D721Med (cell line): ENCODE data around the gene CIB2.

Experiments used
- DNase-seq: peaks from one replicate; pipeline ENCODE4 v3.0.0; 2011; ENCODE audit warnings: low spot score; ENCODE audit not compliant: insufficient read length
- FAIRE-seq: peaks from 2 replicates; lab custom pipeline; 2011; peaks lifted over from hg19 to GRCh38; lab: Jason Lieb, UNC
- TF ChIP-seq, protein P1 (sequence below): IDR thresholded peaks from 2 replicates; pipeline ENCODE4 v1.5.1; 2012; ENCODE audit warnings: mild to moderate bottlenecking, control low read depth; ENCODE audit not compliant: insufficient read depth; ENCODE audit errors: missing control alignments

CIB2 gene

DNA sequence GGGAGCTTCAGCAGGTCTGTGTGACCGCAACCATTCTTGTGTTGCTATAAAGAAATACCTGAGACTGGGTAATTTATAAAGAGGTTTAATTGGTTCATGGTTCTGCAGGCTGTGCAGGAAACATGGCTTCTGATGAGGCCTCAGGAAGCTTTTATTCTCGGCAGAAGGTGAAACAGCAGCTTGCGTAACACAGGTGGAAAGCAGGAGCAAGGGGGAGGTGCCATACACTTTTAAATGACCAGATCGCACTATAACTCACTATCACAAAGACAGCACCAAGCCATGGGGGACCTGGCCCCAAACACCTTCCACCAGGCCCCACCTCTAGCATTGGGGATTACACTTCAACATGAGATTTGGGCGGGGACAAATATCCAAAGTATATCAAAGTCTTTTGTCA, 8.3 kb upstream of the CIB2 start:
- TF ChIP-seq, protein P1, sequence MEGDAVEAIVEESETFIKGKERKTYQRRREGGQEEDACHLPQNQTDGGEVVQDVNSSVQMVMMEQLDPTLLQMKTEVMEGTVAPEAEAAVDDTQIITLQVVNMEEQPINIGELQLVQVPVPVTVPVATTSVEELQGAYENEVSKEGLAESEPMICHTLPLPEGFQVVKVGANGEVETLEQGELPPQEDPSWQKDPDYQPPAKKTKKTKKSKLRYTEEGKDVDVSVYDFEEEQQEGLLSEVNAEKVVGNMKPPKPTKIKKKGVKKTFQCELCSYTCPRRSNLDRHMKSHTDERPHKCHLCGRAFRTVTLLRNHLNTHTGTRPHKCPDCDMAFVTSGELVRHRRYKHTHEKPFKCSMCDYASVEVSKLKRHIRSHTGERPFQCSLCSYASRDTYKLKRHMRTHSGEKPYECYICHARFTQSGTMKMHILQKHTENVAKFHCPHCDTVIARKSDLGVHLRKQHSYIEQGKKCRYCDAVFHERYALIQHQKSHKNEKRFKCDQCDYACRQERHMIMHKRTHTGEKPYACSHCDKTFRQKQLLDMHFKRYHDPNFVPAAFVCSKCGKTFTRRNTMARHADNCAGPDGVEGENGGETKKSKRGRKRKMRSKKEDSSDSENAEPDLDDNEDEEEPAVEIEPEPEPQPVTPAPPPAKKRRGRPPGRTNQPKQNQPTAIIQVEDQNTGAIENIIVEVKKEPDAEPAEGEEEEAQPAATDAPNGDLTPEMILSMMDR: no peak
- FAIRE-seq: no peak
- no peak for DNase-seq

DNA sequence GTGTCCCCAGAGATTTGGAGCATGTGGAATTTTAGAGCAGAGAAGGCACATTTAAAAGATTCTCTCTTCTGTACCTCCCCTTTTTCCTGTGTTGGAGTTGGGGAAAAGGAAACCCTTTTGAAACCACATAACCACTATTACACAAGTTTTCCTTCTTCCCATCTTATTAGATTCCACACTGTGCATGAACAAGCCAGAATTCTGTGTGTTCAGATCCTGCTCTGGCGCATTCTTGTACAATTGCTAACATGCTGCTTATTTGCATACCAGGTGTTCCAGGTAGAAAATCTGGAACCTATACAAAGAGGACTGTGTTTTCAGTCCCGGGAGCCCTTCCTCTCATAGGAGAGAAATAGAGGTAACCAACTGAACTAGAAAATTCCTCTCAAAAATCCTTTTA, 2.6 kb upstream of the CIB2 start:
- FAIRE-seq (no peak), DNase-seq (no peak)
- TF ChIP-seq, protein P1: no peak

DNA sequence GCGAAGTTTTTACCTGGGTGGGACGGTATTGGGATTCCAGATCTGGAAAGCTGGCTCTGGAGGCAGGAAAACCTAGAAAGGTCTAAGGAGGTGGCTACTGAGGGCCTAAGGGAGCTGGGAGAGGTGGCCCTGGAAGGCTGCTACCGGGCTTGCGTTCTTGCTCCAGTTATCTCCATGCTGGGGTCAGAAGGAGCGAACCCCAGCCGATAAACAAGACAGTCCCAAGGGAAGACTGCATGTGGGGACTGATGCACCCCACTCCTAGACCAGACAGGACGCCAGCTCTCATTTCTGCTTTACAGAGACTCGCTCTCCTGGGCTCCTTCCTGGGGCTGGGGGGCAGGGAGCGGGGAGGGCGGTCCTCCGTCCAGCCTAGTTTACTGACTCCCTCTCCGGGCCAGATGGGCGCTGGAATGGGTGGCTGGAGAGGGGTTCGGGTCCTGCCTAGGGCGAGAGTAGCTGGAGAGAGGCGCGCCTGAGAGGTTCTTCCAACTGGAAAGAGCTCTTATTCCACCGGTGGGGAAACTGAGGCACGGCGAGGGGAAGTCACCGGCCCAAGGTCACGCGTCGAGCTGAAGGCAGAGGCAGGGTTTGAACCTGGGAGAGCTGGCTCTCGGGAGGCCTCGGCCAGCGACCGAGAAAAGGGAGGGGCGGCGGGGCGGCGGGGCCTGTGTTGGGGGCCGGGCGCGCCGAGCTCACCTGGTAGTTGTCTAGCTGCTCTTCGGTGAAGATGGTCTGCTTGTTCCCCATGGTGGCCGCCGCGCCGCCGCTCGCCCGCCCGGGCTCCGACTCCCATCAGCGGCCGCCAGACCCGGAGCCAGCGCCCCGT, 565 bp downstream of the CIB2 start:
- DNase-seq: no peak
- FAIRE-seq: no peak
- TF ChIP-seq, protein P1: no peak

DNA sequence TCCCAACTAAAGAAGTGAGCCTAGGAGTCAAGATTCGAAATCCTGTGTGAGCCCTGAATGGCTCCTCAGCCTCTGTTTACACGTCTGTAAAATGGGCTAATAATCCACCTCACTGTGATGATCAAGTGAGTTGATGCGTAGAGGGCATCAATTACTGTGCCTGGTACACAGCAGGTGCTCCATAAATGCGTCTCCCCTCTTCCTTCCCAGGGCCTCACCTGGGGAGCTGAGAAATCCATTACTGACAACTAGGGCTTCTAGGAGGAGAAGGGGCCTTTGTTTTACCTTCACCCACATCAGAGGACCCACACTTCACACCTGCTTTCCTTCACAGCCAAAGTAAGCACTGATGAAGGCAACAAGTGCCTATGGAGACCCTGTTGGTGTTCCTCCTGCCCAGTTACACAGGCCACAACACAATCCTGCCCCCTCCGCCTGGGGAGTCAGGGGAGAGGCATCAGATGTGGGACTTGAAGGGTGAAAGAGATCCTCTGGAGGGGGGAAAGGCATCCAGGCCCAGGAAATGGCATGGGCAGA, 1.4 kb downstream of the CIB2 start:
- no peak for DNase-seq
- no peak for FAIRE-seq

DNA sequence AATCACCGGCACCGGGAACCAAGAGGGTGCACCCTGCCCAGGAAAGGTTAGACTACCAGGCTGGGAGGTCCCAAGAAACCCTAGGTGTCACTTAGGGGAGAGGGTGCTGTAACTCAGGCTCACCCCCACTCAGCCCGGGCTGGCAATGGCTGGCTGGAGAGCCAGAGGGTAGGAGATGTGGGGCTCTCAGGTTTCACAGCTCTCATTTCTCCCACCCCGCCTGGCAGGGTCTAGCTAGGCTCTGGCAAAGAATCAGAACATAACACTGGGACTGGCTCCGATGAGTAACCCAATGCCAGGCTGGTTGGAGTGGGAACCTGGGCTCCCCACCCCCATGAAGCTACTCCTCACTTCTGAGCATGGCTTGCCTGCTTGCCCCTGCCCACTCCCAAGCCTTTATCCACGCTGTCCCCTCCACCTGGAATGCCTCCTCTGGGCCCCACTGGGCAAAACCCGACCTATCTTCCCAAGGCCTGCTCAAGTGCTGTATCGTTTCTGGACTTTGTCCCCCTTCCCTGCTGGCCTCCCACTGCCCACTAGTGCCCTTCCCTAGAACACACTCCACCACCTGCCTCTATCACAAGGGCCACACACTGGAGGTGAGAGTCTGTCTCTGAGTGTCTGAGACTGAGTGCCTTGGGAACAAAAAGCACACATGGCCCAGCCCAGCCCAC, 2.0 kb downstream of the CIB2 start:
- DNase-seq (no peak), FAIRE-seq (no peak)

More for the DNA sequence above, 1.4 kb downstream of the CIB2 start:
- TF ChIP-seq, protein P1: no peak

DNA sequence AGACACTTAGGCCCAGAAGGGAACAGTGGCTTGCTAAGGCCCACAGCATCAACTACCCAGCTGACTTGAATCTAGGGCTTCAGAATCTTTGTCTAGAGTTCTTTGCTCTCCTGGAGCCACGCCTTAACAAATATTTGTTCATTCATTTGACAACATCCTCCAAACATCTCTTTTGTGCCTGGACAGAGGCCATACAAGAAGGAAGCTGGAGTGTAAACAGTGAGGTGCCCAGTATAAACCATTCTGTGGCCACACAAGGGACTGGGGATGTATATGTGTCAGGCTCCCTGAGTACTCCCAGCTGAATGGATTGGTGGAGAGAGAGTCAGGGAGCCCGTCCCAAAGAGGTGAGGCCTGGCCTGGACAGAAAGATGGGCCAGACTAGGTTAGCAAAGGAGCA, 3.4 kb downstream of the CIB2 start:
- no peak for DNase-seq
- FAIRE-seq: no peak
- TF ChIP-seq, protein P1: no peak

More for the DNA sequence above, 2.0 kb downstream of the CIB2 start:
- TF ChIP-seq, protein P1: no peak

DNA sequence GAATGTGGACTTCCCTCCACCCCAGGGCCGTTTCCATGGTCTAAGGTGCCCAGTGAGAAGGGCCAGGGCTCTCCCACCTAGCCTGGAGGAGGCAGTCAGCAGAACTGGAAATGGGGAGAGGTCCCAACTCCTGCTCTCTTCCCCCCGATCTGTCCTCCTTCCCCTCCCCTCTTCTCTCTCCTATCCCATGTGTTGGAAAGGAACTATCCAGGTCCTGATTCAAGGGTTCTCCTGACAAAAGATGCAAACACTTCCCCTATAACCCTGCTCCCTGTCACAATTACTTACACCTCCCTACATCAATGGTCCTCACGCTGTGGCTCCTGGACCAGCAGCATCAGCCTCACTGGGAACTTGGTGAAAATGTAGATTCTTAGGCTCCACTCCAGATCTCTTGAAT, 6.0 kb downstream of the CIB2 start:
- TF ChIP-seq, protein P1: no peak
- DNase-seq (no peak), FAIRE-seq (no peak)
